HCT116 (cell line): ENCODE measurements around the gene B4GALNT3.

Experiments used
- ATF3 ChIP-seq: IDR thresholded peaks from 2 replicates; pipeline ENCODE4 v1.6.1; 2012
- CEBPB ChIP-seq: IDR thresholded peaks from 2 replicates; pipeline ENCODE4 v1.6.1; 2012; ENCODE audit warnings: low read depth
- CTCF ChIP-seq, 3 experiments: fragments of 200-600 bp in 1 of 3; sonication (generic) in 1 of 3; IDR thresholded peaks in 2 of 3; conservative IDR thresholded peaks in 1 of 3; 2 replicates each; pipeline ENCODE4 v1.5.1; 2012 to 2017; ENCODE audit warnings: low read depth in 2 of 3, low read length in 2 of 3, antibody characterized with exemption in 1 of 3, borderline replicate concordance in 1 of 3, control low read depth in 1 of 3, mild to moderate bottlenecking in 1 of 3, mixed read lengths in 1 of 3, mixed run types in 1 of 3, moderate library complexity in 1 of 3; ENCODE audit not compliant: insufficient read depth in 1 of 3
- EZH2 ChIP-seq: fragments of 200-600 bp; sonication (generic); IDR thresholded peaks from 2 replicates; pipeline ENCODE4 v1.6.1; 2017; ENCODE audit warnings: antibody characterized with exemption, mixed run types
- EZH2phosphoT487 ChIP-seq: fragments of 200-600 bp; IDR thresholded peaks from 2 replicates; pipeline ENCODE4 v1.6.1; 2018; ENCODE audit warnings: antibody characterized with exemption, borderline replicate concordance
- FOSL1 ChIP-seq: IDR thresholded peaks from 2 replicates; pipeline ENCODE4 v1.6.1; 2012; ENCODE audit warnings: low read depth
- MAX ChIP-seq: IDR thresholded peaks from 2 replicates; pipeline ENCODE4 v1.6.1; 2012
- POLR2A ChIP-seq: IDR thresholded peaks from 2 replicates; pipeline ENCODE4 v1.7.0; 2011; ENCODE audit warnings: borderline replicate concordance; ENCODE audit not compliant: insufficient read depth, insufficient read length; ENCODE audit errors: extremely low read depth
- POLR2AphosphoS5 ChIP-seq: IDR thresholded peaks from 2 replicates; pipeline ENCODE4 v1.6.1; 2011; ENCODE audit warnings: mild to moderate bottlenecking, low read depth, low read length, moderate library complexity
- RAD21 ChIP-seq: IDR thresholded peaks from 2 replicates; pipeline ENCODE4 v1.6.1; 2012; ENCODE audit warnings: low read depth, mild to moderate bottlenecking
- SIN3A ChIP-seq: IDR thresholded peaks from 2 replicates; pipeline ENCODE4 v1.6.1; 2012; ENCODE audit warnings: low read depth
- SP1 ChIP-seq: IDR thresholded peaks from 2 replicates; pipeline ENCODE4 v1.6.1; 2012; ENCODE audit warnings: low read depth
- YY1 ChIP-seq: IDR thresholded peaks from 2 replicates; pipeline ENCODE4 v1.6.1; 2011; ENCODE audit warnings: low read length, low read depth, moderate library complexity, mild to moderate bottlenecking; ENCODE audit not compliant: insufficient replicate concordance; ENCODE audit errors: extremely low read depth
- ZNF274 ChIP-seq: fragments of 200-500 bp; sonication (Bioruptor generic); IDR thresholded peaks from 2 replicates; pipeline ENCODE4 v1.6.1; 2014; ENCODE audit warnings: mild to moderate bottlenecking, low read depth, low read length, inconsistent platforms

- no peak for TF ChIP-seq FOSL1
- TF ChIP-seq CTCF (IDR thresholded peaks at IDR 0.05 in 2 of 3, conservative IDR thresholded peaks at IDR 0.05 in 1 of 3; ENCODE audit: borderline replicate concordance in 1 of 3, insufficient read depth in 1 of 3, low read depth in 2 of 3, low read length in 2 of 3), result no peak
- TF ChIP-seq SIN3A, result no peak
- TF ChIP-seq RAD21, result no peak
- TF ChIP-seq SP1, result no peak
- no peak for TF ChIP-seq POLR2A
- no peak for TF ChIP-seq YY1
- no peak for TF ChIP-seq EZH2phosphoT487
- TF ChIP-seq CEBPB, result no peak
- no peak for TF ChIP-seq POLR2AphosphoS5
- TF ChIP-seq ATF3, result no peak
- no peak for TF ChIP-seq EZH2
- TF ChIP-seq MAX, result no peak
- no peak for TF ChIP-seq ZNF274
Observed at GRCh38 chr12:539540-540310, 80.0 kb downstream of the B4GALNT3 start.
